Measurements from ENCODE around the gene MYDGF.

MYDGF gene

GRCh38 chr19:4636151-4636717 lies 33.9 kb downstream of the MYDGF start:
- no peak for TF ChIP-seq POLR2A (IDR thresholded peaks at IDR 0.05; ENCODE audit: low read depth, low read length)
- no peak for TF ChIP-seq TAF1 (IDR thresholded peaks at IDR 0.05; ENCODE audit: borderline replicate concordance, low read depth, low read length)
- no peak for TF ChIP-seq POLR2AphosphoS5 (IDR thresholded peaks at IDR 0.05; ENCODE audit: low read depth, low read length)
- DNase-seq (ENCODE audit: insufficient read length) (peak; percentile 74), FAIRE-seq (peak; percentile 91)

GRCh38 chr19:4635754-4636116 lies 34.4 kb downstream of the MYDGF start:
- TF ChIP-seq POLR2A (IDR thresholded peaks at IDR 0.05; ENCODE audit: low read depth, low read length): no peak
- TF ChIP-seq TAF1 (IDR thresholded peaks at IDR 0.05; ENCODE audit: borderline replicate concordance, low read depth, low read length): no peak
- no peak for TF ChIP-seq POLR2AphosphoS5 (IDR thresholded peaks at IDR 0.05; ENCODE audit: low read depth, low read length)
- no peak for DNase-seq (ENCODE audit: insufficient read length)

GRCh38 chr19:4633140-4633967 lies 36.8 kb downstream of the MYDGF start:
- peak; percentile 72 for FAIRE-seq
- DNase-seq (ENCODE audit: insufficient read length): no peak
- TF ChIP-seq POLR2AphosphoS5 (IDR thresholded peaks at IDR 0.05; ENCODE audit: low read depth, low read length) (no peak), POLR2A (IDR thresholded peaks at IDR 0.05; ENCODE audit: low read depth, low read length) (no peak), TAF1 (IDR thresholded peaks at IDR 0.05; ENCODE audit: borderline replicate concordance, low read depth, low read length) (no peak)

More at GRCh38 chr19:4635754-4636116, 34.4 kb downstream of the MYDGF start:
- no peak for FAIRE-seq

- FAIRE-seq (no peak), DNase-seq (ENCODE audit: insufficient read length) (no peak)
- TF ChIP-seq TAF1 (IDR thresholded peaks at IDR 0.05; ENCODE audit: borderline replicate concordance, low read depth, low read length) (no peak), POLR2A (IDR thresholded peaks at IDR 0.05; ENCODE audit: low read depth, low read length) (no peak), POLR2AphosphoS5 (IDR thresholded peaks at IDR 0.05; ENCODE audit: low read depth, low read length) (no peak)
Measured at GRCh38 chr19:4624733-4625362, 45.3 kb downstream of the MYDGF start.

GRCh38 chr19:4624301-4624700 lies 45.8 kb downstream of the MYDGF start:
- no peak for FAIRE-seq
- TF ChIP-seq POLR2A (IDR thresholded peaks at IDR 0.05; ENCODE audit: low read depth, low read length) (no peak), POLR2AphosphoS5 (IDR thresholded peaks at IDR 0.05; ENCODE audit: low read depth, low read length) (no peak), TAF1 (IDR thresholded peaks at IDR 0.05; ENCODE audit: borderline replicate concordance, low read depth, low read length) (no peak)

GRCh38 chr19:4622695-4623421 lies 47.3 kb downstream of the MYDGF start:
- FAIRE-seq (no peak), DNase-seq (ENCODE audit: insufficient read length) (no peak)
- TF ChIP-seq POLR2AphosphoS5 (IDR thresholded peaks at IDR 0.05; ENCODE audit: low read depth, low read length): no peak
- no peak for TF ChIP-seq TAF1 (IDR thresholded peaks at IDR 0.05; ENCODE audit: borderline replicate concordance, low read depth, low read length)
- TF ChIP-seq POLR2A (IDR thresholded peaks at IDR 0.05; ENCODE audit: low read depth, low read length): no peak

More at GRCh38 chr19:4624301-4624700, 45.8 kb downstream of the MYDGF start:
- no peak for DNase-seq (ENCODE audit: insufficient read length)

- FAIRE-seq (no peak), DNase-seq (ENCODE audit: insufficient read length) (no peak)
- TF ChIP-seq POLR2AphosphoS5 (IDR thresholded peaks at IDR 0.05; ENCODE audit: low read depth, low read length): no peak
- no peak for TF ChIP-seq TAF1 (IDR thresholded peaks at IDR 0.05; ENCODE audit: borderline replicate concordance, low read depth, low read length)
- TF ChIP-seq POLR2A (IDR thresholded peaks at IDR 0.05; ENCODE audit: low read depth, low read length): no peak
Measured at GRCh38 chr19:4620675-4621074, 49.5 kb downstream of the MYDGF start.

GRCh38 chr19:4619668-4620294 lies 50.4 kb downstream of the MYDGF start:
- TF ChIP-seq TAF1 (IDR thresholded peaks at IDR 0.05; ENCODE audit: borderline replicate concordance, low read depth, low read length) (no peak), POLR2A (IDR thresholded peaks at IDR 0.05; ENCODE audit: low read depth, low read length) (no peak), POLR2AphosphoS5 (IDR thresholded peaks at IDR 0.05; ENCODE audit: low read depth, low read length) (no peak)
- FAIRE-seq: no peak
- no peak for DNase-seq (ENCODE audit: insufficient read length)

- DNase-seq (ENCODE audit: insufficient read length) (no peak), FAIRE-seq (no peak)
- no peak for TF ChIP-seq POLR2A (IDR thresholded peaks at IDR 0.05; ENCODE audit: low read depth, low read length)
- no peak for TF ChIP-seq TAF1 (IDR thresholded peaks at IDR 0.05; ENCODE audit: borderline replicate concordance, low read depth, low read length)
- no peak for TF ChIP-seq POLR2AphosphoS5 (IDR thresholded peaks at IDR 0.05; ENCODE audit: low read depth, low read length)
Measured at GRCh38 chr19:4618019-4618418, 52.1 kb downstream of the MYDGF start.

GRCh38 chr19:4613254-4613751 lies 56.8 kb downstream of the MYDGF start:
- TF ChIP-seq POLR2AphosphoS5 (IDR thresholded peaks at IDR 0.05; ENCODE audit: low read depth, low read length) (no peak), POLR2A (IDR thresholded peaks at IDR 0.05; ENCODE audit: low read depth, low read length) (no peak), TAF1 (IDR thresholded peaks at IDR 0.05; ENCODE audit: borderline replicate concordance, low read depth, low read length) (no peak)
- FAIRE-seq (no peak), DNase-seq (ENCODE audit: insufficient read length) (no peak)
